Endothelial cell (in vitro differentiated cells): Measurements from ENCODE around the gene SCAF11. TPM values are rescaled to one million over a fixed set of nuclear protein-coding genes. Genes with fewer than 3 reads are reported as not detected.

Experiments used
- DNase-seq: peaks from one replicate; pipeline ENCODE4 v3.0.0; 2021; ENCODE audit warnings: low spot score
- H3K27ac Mint-ChIP-seq: one replicate; pipeline ENCODE4 v1.8.0; 2021; ENCODE audit warnings: mixed read lengths, inconsistent platforms; ENCODE audit not compliant: unreplicated experiment
- H3K27me3 Mint-ChIP-seq: one replicate; pipeline ENCODE4 v1.8.0; 2021; ENCODE audit warnings: mild to moderate bottlenecking, moderate library complexity, mixed read lengths, inconsistent platforms; ENCODE audit not compliant: unreplicated experiment
- H3K36me3 Mint-ChIP-seq: one replicate; pipeline ENCODE4 v1.8.0; 2021; ENCODE audit warnings: mild to moderate bottlenecking, low read depth, mixed read lengths, inconsistent platforms; ENCODE audit not compliant: unreplicated experiment
- H3K4me1 Mint-ChIP-seq: one replicate; pipeline ENCODE4 v1.8.0; 2021; ENCODE audit warnings: mild to moderate bottlenecking, mixed read lengths, inconsistent platforms; ENCODE audit not compliant: unreplicated experiment
- H3K4me3 Mint-ChIP-seq: one replicate; pipeline ENCODE4 v1.8.0; 2021; ENCODE audit warnings: mild to moderate bottlenecking, mixed read lengths, inconsistent platforms; ENCODE audit not compliant: unreplicated experiment
- H3K9me3 Mint-ChIP-seq: one replicate; pipeline ENCODE4 v1.8.0; 2021; ENCODE audit warnings: mixed read lengths, inconsistent platforms; ENCODE audit not compliant: unreplicated experiment
- CTCF ChIP-seq: fragments of 200-600 bp; sonication (generic); IDR thresholded peaks from one replicate; pipeline ENCODE4 v1.5.0; 2021; ENCODE audit warnings: antibody characterized with exemption; ENCODE audit not compliant: unreplicated experiment
- total RNA-seq: library from RNA; stranded (reverse); fragmentation: NEBNext Ultra II Directional; extraction: Animal tissue kit (Norgen Biotek cat#: 25700); gene quantifications from one replicate; pipeline ENCODE4 v1.2.1, GENCODE V29; 2021; ENCODE audit not compliant: unreplicated experiment

Gene SCAF11
- total RNA-seq, 1 donor from 2014 or later, result 103 TPM

GRCh38 chr12:45959025-45959424, 31.3 kb downstream of the SCAF11 start:
- H3K36me3 Mint-ChIP-seq, result no peaks in the 10 kb centered on the region
- H3K9me3 Mint-ChIP-seq, result no peaks in the 10 kb centered on the region
- peaks cover 6% of the 10 kb centered on the region for H3K4me1 Mint-ChIP-seq
- no peak overlapping the region for H3K4me3 Mint-ChIP-seq
- no peak overlapping the region for H3K27ac Mint-ChIP-seq
- H3K27me3 Mint-ChIP-seq, result no peaks in the 10 kb centered on the region
- no peak for TF ChIP-seq CTCF
- DNase-seq, result no peak

- no peaks in the 10 kb centered on the region for H3K9me3 Mint-ChIP-seq
- no peak overlapping the region for H3K27ac Mint-ChIP-seq
- DNase-seq, result no peak
- no peaks in the 10 kb centered on the region for H3K27me3 Mint-ChIP-seq
- no peaks in the 10 kb centered on the region for H3K4me1 Mint-ChIP-seq
- no peak overlapping the region for H3K4me3 Mint-ChIP-seq
- H3K36me3 Mint-ChIP-seq, result peaks cover 12% of the 10 kb centered on the region
- TF ChIP-seq CTCF, result no peak
Observed at GRCh38 chr12:45948546-45948945, 41.8 kb downstream of the SCAF11 start.

GRCh38 chr12:45946435-45946834, 43.9 kb downstream of the SCAF11 start:
- H3K9me3 Mint-ChIP-seq, result no peaks in the 10 kb centered on the region
- no peak overlapping the region for H3K4me3 Mint-ChIP-seq
- no peaks in the 10 kb centered on the region for H3K27me3 Mint-ChIP-seq
- DNase-seq, result no peak
- no peak for TF ChIP-seq CTCF
- peaks cover 24% of the 10 kb centered on the region for H3K36me3 Mint-ChIP-seq
- H3K4me1 Mint-ChIP-seq, result no peaks in the 10 kb centered on the region
- H3K27ac Mint-ChIP-seq, result no peak overlapping the region

- H3K9me3 Mint-ChIP-seq, result no peaks in the 10 kb centered on the region
- H3K36me3 Mint-ChIP-seq, result peaks cover 31% of the 10 kb centered on the region
- no peak overlapping the region for H3K4me3 Mint-ChIP-seq
- H3K27ac Mint-ChIP-seq, result no peak overlapping the region
- H3K4me1 Mint-ChIP-seq, result no peaks in the 10 kb centered on the region
- TF ChIP-seq CTCF, result no peak
- no peak for DNase-seq
- no peaks in the 10 kb centered on the region for H3K27me3 Mint-ChIP-seq
Observed at GRCh38 chr12:45944771-45945170, 45.6 kb downstream of the SCAF11 start.

GRCh38 chr12:45939759-45940158, 50.6 kb downstream of the SCAF11 start:
- peaks cover 33% of the 10 kb centered on the region for H3K36me3 Mint-ChIP-seq
- H3K4me3 Mint-ChIP-seq, result no peak overlapping the region
- H3K4me1 Mint-ChIP-seq, result no peaks in the 10 kb centered on the region
- no peaks in the 10 kb centered on the region for H3K27me3 Mint-ChIP-seq
- no peaks in the 10 kb centered on the region for H3K9me3 Mint-ChIP-seq
- no peak for TF ChIP-seq CTCF
- no peak for DNase-seq
- H3K27ac Mint-ChIP-seq, result no peak overlapping the region
